NCI-H2171 treated with DMSO at 0.1 percent for 48 hours (cell line): Measurements from ENCODE around the gene PTPN1.
"Not testable (repeated sequence)": the region's sequence is repeated elsewhere in the genome, so short reads cannot be mapped to it uniquely, and the experiment has no call there.

Experiments
- DNase-seq: peaks from one replicate; lab custom pipeline; 2025; lab: John Stamatoyannopoulos, UW

Gene PTPN1

GRCh38 chr20:50509923-50510705 lies at the start of gene PTPN1:
Gene PTPN1, plus strand, starts transcription at chr20:50510383. Its CDS starts 145 bp downstream, at chr20:50510528.
- peak; percentile 99 for DNase-seq

GRCh38 chr20:50460608-50461267 lies 49.4 kb upstream of the PTPN1 start:
- peak; percentile 66 for DNase-seq

GRCh38 chr20:50462093-50462690 lies 48.0 kb upstream of the PTPN1 start:
- DNase-seq, result no peak

GRCh38 chr20:50464026-50464724 lies 46.0 kb upstream of the PTPN1 start:
- DNase-seq, result peak; percentile 79

- DNase-seq, result no peak
Measured at GRCh38 chr20:50464725-50465650, 45.2 kb upstream of the PTPN1 start.

GRCh38 chr20:50467174-50467573 lies 43.0 kb upstream of the PTPN1 start:
- DNase-seq, result no peak

GRCh38 chr20:50467718-50468356 lies 42.3 kb upstream of the PTPN1 start:
- peak; percentile 71 for DNase-seq

- DNase-seq, result no peak
Measured at GRCh38 chr20:50468378-50468798, 41.8 kb upstream of the PTPN1 start.

GRCh38 chr20:50469176-50469723 lies 40.9 kb upstream of the PTPN1 start:
- DNase-seq, result peak; percentile 45

GRCh38 chr20:50469796-50470195 lies 40.4 kb upstream of the PTPN1 start:
- no peak for DNase-seq

GRCh38 chr20:50470264-50470858 lies 39.8 kb upstream of the PTPN1 start:
- DNase-seq, result peak; percentile 14

GRCh38 chr20:50471231-50471630 lies 39.0 kb upstream of the PTPN1 start:
- peak; percentile 18 for DNase-seq

GRCh38 chr20:50472693-50473664 lies 37.2 kb upstream of the PTPN1 start:
- no peak for DNase-seq

GRCh38 chr20:50474356-50474755 lies 35.8 kb upstream of the PTPN1 start:
- not testable (repeated sequence) for DNase-seq

GRCh38 chr20:50475681-50476292 lies 34.4 kb upstream of the PTPN1 start:
- no peak for DNase-seq

- peak; percentile 67 for DNase-seq
Measured at GRCh38 chr20:50477239-50477872, 32.8 kb upstream of the PTPN1 start.

- no peak for DNase-seq
Measured at GRCh38 chr20:50478162-50478990, 31.8 kb upstream of the PTPN1 start.
